Left kidney (tissue), 2 donors: ENCODE data around the gene SPINT2. TPM values are rescaled to one million over a fixed set of nuclear protein-coding genes. Genes with fewer than 3 reads are reported as not detected.

Source experiments
- DNase-seq: peaks from one replicate; pipeline ENCODE4 v3.0.0-alpha.2; 2013
- polyA plus RNA-seq: library from polyadenylated mRNA; unstranded; fragments of 120-200 nt; gene quantifications from one replicate; pipeline ENCODE4 v1.2.1, GENCODE V29; 2013; ENCODE audit not compliant: insufficient read length

SPINT2 gene
- polyA plus RNA-seq, 1 donor: 274 TPM

- DNase-seq: no peak
Observed at GRCh38 chr19:38265921-38266429, 1.6 kb downstream of the SPINT2 start.

GRCh38 chr19:38266981-38267597 is 2.7 kb downstream of the SPINT2 start:
- no peak for DNase-seq

GRCh38 chr19:38267761-38268483 is 3.5 kb downstream of the SPINT2 start:
- no peak for DNase-seq

- no peak for DNase-seq
Observed at GRCh38 chr19:38268539-38268938, 4.2 kb downstream of the SPINT2 start.

GRCh38 chr19:38270587-38271167 is 6.3 kb downstream of the SPINT2 start:
- DNase-seq: no peak

DNA sequence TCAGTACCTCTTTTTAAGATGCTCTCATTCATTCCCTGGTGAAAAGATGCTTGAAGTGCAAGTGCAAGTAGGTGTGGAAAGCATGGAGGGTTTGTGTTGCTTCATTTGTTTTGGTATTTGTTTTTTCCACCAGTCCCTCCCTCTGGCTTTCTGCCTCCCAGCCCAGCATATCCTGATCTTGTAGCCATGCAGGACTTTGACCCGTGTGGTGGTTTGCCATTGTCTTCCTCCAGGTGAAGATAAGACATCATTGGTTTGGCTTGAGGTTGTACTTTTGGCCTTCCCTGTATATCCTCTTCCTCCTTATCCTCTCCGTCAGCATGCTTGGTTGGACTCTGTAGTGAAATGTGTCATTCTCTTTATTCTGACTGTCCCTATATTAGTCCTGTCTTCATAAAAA is 9.1 kb downstream of the SPINT2 start:
- no peak for DNase-seq

GRCh38 chr19:38274739-38275138 is 10.4 kb downstream of the SPINT2 start:
- no peak for DNase-seq

- no peak for DNase-seq
Observed at GRCh38 chr19:38276942-38277517, 12.7 kb downstream of the SPINT2 start.

GRCh38 chr19:38277549-38277948 is 13.2 kb downstream of the SPINT2 start:
- no peak for DNase-seq

DNA sequence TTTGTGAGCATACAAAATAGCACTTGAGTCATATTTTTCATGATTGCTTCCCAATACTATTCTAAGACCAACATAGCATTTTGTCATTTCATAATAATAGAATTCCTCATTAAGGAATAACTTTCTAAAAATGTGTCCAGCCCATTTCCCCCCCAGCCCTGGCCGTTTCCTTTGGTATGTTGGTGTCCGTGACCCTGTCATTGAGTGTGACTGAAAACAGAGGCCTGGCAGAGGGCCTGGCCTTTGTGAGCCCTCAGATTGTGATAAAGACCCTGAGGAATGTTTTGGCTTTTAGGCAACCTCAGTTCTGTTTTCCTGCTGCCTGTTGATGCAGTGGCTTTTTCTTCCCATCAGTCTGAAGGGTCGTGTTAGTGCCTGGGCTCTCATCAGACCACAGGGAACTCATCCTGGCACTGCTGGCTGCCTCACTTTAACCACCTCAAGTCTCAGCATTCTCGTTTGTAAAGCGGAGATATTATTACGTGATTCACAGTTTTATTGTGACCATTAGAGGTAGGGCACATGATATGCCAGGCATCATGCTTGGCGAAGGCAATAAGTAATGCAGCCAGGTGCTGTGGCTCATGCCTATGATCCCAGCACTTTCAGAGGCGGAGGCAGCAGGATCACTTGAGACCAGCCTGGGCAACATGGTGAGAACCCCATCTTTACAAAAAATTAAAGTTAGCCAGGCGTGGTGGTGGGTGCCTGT is 13.8 kb downstream of the SPINT2 start:
- no peak for DNase-seq

- no peak for DNase-seq
Observed at GRCh38 chr19:38278751-38279150, 14.4 kb downstream of the SPINT2 start.

DNA sequence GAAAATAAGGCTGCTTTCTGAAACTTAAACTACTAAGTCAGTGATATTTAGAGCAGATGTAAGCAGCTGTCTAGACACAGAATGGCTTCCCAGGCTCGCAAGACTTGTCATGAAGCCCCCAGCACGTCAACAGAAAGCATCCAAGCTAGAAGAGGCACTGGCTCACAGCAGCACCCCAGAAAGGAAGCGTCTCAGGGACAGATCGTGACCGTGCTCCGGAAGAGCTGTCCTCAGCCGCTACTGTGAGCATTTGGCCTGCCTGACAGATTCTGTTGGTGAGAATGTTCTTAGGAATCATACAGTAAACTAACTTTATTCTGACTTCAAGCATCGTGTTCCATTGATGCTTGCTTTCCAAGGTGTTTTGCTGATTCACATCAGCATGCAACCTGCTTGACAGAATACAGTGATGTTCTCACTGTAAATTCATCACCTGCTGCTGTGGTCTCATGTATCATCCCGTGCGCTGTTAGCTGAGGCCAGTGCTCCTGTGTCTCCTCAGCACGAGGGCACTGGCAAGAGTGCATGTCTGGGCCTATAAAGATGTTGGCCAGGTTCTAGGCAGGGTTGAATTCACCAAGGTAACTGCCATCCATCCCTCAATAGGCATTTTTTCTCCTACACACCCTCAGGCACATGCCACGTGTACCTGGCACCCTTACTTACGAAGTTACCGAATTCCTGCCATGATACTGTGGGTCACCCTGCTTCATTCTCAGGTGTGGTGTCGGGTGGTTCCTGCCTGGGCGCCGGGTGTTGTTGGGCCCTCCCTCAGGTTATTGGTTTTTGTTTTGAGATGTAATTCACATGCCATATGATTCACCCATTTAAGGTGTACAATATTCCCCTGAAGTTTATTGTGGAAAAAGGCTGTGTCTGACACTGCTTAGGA is 15.9 kb downstream of the SPINT2 start:
- DNase-seq: no peak

DNA sequence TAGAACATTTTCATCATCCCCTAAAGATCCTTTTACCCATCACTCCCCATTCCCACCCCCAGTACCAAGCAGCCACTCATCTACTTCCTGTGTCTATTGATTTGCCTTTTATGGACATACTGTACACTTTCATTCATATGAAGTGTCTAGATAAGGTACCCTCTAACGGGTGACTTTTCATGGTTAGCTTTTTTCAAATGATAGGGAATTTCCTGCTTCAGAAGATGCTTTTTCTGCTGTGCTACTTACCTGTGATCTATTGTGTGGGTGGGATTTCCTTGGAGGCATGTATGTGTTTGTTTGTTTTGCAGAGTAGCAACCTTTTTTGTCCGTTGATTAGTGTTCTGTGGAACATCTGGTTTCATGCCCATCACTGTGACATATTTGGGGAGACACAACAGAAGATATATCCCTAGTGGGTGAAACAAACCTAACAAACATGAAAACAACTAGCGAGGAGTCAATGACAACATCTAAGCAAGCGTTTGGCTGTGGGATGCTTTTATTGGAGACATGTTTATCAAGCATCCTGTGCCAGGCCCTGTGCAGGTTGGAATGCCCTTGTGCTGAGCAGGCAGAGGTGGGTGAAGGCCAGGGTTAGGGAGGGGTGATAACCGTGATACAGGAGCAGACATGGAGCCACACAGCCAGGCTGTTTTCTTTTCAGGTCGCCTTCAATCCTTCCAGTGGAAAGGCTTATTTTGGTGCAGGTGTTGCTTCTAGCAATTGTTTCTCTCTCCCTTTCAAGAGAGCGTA is 17.6 kb downstream of the SPINT2 start:
- DNase-seq: no peak

DNA sequence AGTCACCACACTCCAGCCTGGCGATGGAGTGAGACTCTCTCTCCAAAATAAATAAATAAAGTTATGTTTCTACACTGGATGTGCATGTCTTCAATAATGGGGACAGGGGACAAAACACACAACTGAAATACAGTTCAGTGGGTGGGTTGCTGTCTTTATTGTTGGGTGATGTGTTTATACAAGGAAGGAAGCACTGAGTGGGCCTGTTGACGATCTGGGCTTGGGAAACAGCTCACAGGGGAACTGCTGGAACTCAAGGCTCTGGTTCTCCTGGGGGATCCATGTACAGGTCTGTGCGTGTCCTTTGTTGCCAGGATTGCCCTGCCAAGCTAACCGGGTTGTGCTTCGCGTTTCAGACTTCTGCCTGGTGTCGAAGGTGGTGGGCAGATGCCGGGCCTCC is 18.9 kb downstream of the SPINT2 start:
- no peak for DNase-seq

DNA sequence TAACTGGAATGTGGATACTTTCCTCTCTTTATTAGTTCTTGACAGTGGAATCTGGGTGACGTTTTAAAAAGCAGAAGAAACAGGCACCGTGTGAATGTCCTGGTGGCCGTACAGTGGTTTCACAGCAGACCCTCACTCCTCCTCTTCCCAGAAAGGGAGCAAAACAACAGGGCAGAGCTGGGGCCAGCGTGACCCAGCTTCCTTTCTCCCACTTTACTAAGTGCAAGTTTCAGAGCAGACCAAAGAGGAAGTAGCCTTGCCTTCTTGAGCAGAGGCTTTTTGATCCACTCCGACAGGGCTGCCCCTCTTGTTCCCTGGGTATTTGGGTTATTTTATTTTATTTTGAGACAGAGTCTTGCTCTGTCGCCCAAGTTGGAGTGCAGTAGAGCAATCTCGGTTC is 20.0 kb downstream of the SPINT2 start:
- no peak for DNase-seq

DNA sequence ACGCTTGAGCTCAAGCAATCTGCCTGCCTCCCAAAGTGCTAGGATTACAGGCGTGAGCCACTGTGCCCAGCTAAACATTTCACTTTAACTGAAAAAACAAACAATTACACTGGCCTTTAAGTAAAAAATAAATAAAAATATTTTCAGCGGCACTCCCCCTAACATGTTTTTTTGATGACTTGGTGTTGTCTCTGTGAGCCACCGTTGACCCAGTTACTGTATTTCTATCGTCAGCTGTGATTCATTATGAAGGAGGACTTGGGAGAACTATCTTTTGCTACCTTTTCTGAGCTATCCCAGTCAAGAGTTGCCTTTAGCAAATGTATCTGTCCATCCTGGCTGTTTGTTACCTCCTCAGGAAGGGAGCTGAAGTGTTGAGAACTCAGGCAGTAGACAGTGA is 21.2 kb downstream of the SPINT2 start:
- DNase-seq: no peak

DNA sequence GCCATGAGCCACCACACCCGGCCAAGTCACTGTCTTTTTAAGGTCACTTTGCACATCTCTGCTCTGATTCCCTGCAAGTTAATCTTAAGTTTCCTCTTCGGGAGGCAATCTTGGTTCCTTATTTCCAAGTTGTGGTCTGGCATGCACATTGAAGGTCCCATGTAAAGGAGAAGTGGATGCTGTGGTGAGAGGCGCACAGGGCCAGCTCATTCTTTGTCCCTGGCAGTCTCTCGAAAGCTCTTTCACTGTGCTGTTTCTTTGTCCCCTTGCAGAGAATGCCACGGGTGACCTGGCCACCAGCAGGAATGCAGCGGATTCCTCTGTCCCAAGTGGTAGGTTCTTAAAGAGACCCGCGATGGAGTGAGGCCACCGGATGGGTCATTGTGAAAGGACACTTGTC is 23.2 kb downstream of the SPINT2 start:
- DNase-seq: no peak

DNA sequence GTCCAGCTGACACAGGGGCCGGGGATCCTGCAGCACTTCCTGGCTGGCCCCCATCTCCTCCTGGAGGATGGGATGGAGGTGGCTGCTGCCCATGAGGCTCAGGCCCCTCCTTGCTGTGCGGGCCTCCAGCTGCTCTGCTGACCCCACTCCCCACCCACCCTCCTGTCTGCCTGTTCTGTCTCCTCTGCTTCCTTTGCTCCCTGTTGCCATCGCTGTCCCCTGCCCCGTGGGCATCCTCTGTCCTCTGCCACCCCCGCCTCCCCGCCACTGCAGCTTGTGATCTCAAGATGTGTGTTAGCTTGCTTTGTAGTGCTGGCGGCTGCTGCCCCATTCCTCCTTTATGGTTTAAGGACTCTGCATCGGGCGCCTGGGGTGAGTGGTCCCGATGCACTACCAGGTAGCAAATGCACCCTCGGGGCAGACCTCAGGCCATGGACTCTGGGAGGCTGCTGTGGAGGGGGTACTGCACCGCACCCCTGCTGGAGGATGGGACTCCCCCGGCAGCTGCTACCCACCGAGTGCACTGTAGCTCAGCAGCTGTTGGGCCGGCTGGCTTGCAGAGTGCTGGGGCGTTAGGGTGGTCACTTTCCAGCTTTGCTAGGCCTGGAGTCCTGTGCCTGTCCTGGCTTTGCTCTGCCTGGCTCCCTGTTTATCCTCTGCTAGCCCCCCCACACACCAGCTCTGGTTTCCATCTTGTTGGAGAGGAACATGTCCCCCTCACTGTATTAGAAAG is 23.9 kb downstream of the SPINT2 start:
- no peak for DNase-seq

DNA sequence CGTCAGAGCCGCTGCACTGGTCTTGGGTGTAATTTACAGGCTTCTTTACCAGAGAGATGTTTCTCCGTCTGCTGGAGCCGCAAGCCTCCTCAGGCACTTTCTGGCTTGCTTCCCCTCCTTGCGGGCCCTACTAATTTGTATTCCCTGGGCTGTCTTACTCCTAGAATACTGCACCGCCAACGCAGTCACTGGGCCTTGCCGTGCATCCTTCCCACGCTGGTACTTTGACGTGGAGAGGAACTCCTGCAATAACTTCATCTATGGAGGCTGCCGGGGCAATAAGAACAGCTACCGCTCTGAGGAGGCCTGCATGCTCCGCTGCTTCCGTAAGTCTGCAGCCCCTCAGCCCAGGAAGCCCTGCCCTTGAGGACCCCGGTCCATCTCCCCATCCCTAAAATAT is 25.6 kb downstream of the SPINT2 start:
- DNase-seq: no peak

- no peak for DNase-seq
Observed at GRCh38 chr19:38290631-38291147, 26.3 kb downstream of the SPINT2 start.
